HG03558 (cell line): Measurements from ENCODE around the gene SUB1.
A peak's percentile ranks its signal among the peaks of the same experiment; 100 is the strongest.
"Not testable (repeated sequence)": the region's sequence is repeated elsewhere in the genome, so short reads cannot be mapped to it uniquely, and the experiment has no call there.

ENCODE experiments used
- ATAC-seq: cut with Tn5 transposase; IDR thresholded peaks from one replicate; pipeline ENCODE4 v1.9.1; 2021; ENCODE audit warnings: moderate number of reproducible peaks; ENCODE audit not compliant: unreplicated experiment; ENCODE audit errors: extremely low read depth

SUB1 gene

DNA sequence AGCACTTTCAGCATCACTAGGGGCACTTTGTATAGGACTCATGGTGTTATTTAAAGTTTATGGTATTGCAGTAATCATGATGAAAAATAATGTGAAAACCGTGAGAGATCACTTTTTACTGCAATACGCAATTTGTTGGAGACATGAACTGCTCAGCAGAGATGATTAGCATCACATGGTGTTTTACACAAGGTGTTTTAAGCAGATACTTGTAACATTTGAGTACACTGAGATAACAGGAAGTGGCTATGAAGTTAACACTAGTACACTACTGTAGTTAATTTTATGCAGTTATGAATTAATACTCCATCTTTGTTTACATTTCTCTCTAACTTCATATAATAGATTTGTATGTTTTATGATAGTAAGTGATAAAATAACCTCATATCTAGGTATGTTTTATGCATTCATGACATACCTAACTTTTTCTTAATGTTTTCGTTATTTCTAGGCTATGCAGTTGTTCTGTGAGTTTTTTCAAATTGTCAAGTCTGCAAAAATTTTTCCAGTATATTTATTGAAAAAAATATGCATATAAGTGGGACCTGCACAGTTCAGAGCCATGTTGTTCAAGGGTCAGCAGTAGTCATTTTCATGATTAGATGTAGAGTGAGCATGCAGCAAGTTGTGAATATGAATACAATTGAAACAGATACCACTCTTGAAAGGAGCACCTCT lies 13.0 kb downstream of the SUB1 start:
- no peak for ATAC-seq

DNA sequence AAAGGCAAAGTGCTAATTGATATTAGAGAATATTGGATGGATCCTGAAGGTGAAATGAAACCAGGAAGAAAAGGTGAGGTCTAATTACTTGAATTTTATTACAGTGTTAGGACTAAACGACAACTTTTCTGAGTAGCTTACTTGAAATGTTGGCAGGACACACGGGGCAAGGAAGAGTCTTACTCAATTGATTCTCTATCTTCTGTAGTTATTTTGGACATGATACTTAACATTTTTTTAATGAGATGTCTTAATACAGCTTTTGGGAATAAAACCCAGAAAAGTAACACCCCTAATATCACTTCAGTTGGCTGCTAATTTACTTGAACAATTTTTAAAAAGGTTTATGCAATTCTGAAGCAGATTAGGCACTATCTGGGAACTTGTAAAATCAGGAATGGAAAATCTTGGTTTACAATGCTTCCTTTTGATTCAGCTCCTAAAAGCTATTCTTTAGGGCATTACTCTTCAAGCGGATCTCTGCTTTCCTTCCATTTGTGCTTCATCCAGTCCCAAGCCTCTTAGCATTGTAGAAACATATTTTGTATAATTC lies 13.7 kb downstream of the SUB1 start:
- no peak for ATAC-seq

GRCh38 chr5:32600054-32600622 lies 14.8 kb downstream of the SUB1 start:
- ATAC-seq = no peak

GRCh38 chr5:32601623-32602295 lies 16.4 kb downstream of the SUB1 start:
- ATAC-seq = no peak

DNA sequence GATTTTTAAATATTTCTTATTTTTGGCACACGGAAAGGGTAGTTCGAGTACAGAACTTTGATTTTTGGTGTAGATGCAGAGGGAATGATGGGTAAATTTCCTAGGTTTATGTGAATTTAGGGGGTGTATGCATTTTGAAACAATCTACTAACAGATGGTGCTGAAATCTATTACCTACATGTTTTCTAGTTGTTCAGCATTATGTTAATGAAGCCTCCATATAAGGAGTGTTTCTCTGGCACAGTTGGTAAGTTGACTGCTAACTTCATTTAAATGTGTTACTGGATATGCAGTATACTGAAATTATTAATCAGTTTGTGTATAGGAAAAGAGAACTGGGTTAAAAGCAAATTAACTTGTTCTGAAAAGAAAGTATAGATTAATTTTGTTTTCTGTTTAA lies 17.5 kb downstream of the SUB1 start:
- no peak for ATAC-seq

- ATAC-seq = no peak
Measured at GRCh38 chr5:32604800-32605765, 19.7 kb downstream of the SUB1 start.

DNA sequence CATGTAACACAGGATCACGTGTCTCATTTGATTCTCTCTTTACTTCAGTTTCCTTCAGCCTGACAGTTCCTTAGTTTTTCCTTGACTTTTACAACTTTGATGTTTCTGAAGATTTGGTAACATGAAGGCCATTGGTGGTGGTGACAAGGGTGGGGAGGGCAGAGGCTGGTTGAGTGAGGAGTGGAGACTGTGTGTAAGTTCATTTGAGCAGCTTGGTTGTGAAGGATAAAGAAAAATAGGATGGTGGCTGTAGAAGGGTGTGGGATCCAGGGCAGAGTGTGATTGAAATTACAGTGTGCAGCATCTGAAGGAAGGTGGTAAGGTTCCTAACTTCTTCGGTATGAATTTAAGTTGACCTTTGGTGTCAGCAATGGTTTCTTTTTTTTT lies 20.4 kb downstream of the SUB1 start:
- ATAC-seq = no peak

- no peak for ATAC-seq
Measured at GRCh38 chr5:32612134-32612888, 27.0 kb downstream of the SUB1 start.

- ATAC-seq = peak; percentile 50
Measured at GRCh38 chr5:32613050-32613672, 27.8 kb downstream of the SUB1 start.

DNA sequence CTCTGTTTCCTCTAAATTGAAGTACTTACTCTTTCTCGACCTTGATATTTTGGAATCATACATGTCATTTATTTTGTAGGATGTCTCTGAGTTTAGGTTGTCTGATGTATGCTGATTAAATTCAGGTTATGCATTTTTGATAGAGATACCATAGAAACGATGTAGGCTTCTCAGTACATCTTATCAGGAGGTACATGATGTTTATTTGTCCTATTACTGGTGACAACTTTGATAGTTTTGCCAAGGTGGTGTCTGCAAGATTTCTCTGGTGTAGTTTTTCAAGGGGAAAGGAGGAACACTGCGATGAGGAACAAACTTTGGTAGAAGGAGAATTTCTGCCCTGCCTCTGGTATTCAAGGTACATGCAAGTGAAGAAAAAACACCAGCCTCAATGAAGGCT lies 29.9 kb downstream of the SUB1 start:
- no peak for ATAC-seq

DNA sequence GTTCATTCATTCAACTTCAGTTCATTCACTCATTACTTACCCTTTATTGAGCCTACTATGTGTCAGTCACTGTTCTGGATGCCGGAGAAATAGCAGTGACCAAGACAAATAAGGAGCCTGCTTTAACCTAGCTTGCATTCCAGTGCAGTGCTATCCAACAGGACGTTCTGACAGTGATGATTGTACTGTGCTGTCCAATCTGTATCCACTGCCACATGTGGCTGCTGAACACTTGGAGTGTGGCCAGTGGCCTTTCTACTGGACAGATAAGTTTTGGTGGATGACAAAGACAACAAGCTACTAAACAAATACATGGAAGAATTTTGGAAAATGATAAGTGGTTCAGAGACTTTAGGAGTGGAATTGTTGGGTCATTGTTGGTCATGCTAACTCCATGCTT lies 33.6 kb downstream of the SUB1 start:
- ATAC-seq = no peak

DNA sequence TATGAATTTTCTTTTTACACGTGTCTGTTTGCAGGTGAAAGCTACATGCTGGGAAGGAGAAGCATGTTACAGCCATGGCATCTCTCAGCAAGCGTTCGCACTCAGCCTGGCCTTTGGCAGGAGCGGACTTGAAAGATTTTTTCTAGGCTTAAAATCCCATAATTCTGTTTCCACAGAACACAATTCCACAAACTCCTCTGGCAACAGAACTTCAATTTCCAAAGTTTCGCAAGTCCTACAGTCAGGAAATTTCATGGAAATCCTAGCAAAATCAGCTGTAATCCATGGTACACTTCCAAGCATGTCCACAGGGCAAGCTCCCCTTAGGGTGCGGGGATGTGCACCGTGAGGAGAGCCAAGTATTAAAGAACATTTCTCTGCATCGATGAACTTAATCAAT lies 35.9 kb downstream of the SUB1 start:
- ATAC-seq = no peak

- ATAC-seq = no peak
Measured at GRCh38 chr5:32625106-32625505, 39.7 kb downstream of the SUB1 start.

DNA sequence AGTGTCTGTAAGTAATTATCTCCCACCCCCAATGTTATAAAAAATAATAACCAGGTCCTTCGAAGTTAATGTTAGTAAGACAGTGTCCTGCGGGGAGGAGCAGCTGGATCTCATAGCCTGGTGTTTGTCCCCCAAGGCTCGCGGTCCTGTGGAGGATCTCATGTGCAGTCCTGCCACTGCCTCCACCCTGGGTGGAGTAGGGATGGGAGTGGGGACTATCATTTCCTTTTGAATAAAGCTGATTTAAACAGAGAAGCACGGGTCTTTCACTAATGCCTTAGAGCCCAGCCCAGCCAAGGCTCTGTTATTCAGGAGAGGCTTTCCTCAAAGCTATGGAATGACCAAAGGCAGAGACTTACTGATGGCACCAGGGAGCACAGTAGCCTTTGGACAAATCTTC lies 40.2 kb downstream of the SUB1 start:
- no peak for ATAC-seq

DNA sequence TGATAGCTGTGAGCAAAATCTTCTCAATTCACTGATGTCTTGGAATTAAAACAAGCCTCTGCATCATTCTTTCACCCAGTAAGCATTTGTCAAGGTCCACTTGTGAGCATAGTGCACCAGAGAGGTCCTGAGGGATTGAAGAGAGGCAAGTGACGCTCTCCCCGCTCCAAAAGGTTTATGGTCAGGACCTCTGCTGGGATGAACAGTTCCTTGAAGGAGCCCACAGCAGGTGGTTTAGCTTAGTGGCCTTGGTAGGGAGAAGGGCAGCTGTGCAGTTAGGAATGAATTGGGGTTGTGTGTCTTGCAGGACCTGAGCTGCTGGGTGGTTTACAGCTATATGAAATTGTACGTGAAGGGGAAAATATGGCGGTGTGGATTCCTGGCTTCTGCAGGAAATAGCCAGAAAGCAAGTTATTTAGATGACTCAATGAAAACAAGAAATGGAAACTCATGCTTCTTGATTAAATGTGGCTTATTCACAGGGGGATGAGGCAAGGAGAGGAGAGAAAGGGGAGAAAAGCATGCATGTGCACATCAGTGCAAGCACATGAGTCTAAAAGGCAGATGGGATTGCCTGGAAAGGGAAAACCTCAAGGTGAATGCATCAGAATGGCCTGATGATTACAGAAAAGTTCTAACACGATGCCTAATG lies 42.0 kb downstream of the SUB1 start:
- ATAC-seq = no peak

DNA sequence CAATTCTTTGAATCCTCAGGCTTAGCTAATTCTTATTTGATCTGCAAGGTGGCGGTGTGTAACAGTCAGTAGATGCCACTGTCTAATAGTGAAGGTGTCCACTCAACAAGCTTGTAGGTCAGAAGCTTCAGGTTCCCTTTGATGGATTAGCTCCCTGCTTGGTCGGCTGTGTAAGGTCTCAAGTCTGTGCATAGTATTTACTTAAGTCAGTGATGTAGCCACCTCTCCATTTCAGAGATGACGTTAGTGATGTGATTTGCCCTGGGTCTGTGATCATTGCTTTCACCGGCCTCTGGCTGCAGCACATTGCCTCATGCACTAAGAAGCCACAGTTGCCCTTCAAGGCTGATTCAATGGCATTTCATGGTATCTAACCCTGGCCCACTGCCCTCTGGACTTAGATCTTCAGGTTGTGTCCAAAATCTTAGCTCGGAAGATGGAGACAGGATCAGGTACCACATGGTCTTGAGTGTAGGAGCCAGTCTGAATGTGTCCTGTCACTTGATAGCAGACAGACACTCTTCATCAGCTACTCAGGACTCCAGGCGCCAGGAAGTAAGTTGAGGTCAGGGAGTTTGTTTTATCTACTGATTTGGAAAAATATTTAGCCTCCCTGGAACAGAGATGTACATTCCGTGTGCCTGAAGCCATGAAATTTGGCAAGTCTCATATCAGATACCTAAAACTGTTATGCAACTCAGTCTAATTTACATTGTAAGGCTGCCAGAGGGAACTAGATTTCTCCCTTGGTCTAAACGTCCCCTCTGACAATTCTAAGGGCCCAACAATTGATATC lies 42.9 kb downstream of the SUB1 start:
- no peak for ATAC-seq

GRCh38 chr5:32630867-32631491 lies 45.6 kb downstream of the SUB1 start:
- no peak for ATAC-seq

DNA sequence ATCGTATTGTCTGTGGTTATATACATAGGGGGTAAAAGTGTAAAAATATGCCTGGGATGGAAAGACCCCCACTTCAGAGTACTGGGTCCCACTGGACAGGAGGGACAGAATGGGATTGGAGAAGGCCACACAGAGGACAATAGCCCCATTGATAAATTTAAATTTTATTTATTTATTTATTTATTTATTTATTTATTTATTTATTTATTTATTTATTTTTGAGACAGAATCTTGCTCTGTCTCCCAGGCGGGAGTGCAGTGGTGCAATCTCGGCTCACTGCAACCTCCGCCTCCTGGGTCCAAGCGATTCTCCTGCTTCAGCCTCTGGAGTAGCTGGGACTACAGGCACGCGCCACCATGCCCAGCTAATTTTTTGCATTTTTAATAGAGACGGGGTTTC lies 47.7 kb downstream of the SUB1 start:
- ATAC-seq = not testable (repeated sequence)
